ENCODE measurements around the gene FGF6. TPM values are rescaled to one million over a fixed set of nuclear protein-coding genes. Genes with fewer than 3 reads are reported as not detected.

Gene FGF6
- total and polyA plus RNA-seq, 9 of the 15 experiments (the other 6 are each of a cell fraction or from before 2014, with no cell fraction given) = 0.14 TPM; not detected in 8

DNA sequence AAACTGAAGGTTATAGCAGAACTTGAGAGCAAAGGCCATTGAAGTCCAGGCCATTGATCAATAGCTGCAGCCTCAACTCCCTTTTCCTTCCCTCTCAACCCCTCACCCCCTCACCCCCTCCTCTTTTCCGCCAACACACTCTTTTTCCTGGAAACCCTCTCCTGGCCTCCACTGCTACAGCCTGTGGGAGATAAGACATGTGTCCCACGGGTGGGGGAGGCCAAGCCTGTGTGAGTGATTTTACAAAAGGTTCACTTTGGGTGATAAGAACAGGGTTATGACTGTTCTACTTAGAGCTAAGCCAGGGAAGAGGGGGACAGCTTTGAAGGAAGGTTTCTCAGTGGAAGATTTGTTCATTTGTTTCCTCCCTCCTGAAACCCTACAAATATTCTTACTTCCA is 57.0 kb downstream of the FGF6 start (continued):
- TF ChIP-seq ERF (CRISPR knock-in tag; IDR thresholded peaks at IDR 0.05) = no peak
- TF ChIP-seq, protein P1, sequence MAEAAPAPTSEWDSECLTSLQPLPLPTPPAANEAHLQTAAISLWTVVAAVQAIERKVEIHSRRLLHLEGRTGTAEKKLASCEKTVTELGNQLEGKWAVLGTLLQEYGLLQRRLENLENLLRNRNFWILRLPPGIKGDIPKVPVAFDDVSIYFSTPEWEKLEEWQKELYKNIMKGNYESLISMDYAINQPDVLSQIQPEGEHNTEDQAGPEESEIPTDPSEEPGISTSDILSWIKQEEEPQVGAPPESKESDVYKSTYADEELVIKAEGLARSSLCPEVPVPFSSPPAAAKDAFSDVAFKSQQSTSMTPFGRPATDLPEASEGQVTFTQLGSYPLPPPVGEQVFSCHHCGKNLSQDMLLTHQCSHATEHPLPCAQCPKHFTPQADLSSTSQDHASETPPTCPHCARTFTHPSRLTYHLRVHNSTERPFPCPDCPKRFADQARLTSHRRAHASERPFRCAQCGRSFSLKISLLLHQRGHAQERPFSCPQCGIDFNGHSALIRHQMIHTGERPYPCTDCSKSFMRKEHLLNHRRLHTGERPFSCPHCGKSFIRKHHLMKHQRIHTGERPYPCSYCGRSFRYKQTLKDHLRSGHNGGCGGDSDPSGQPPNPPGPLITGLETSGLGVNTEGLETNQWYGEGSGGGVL (CRISPR knock-in tag; IDR thresholded peaks at IDR 0.05) = no peak
- TF ChIP-seq XRCC3 (IDR thresholded peaks at IDR 0.05) = no peak
- no peak for TF ChIP-seq DIDO1 (tag; IDR thresholded peaks at IDR 0.05; ENCODE audit: low read depth)
- TF ChIP-seq SMARCB1 (IDR thresholded peaks at IDR 0.05; ENCODE audit: insufficient read length, low read depth) = no peak
- peak; percentile 91 for TF ChIP-seq LEF1 (IDR thresholded peaks at IDR 0.05)
- TF ChIP-seq FOXJ3 (CRISPR knock-in tag; IDR thresholded peaks at IDR 0.05) = no peak
- no peak for TF ChIP-seq PRPF4 (IDR thresholded peaks at IDR 0.05; ENCODE audit: insufficient read depth, low read depth, low read length, poor library complexity, severe bottlenecking)
- TF ChIP-seq ZNF57 (CRISPR knock-in tag; IDR thresholded peaks at IDR 0.05) = no peak
- TF ChIP-seq GTF2E2 (tag; IDR thresholded peaks at IDR 0.05) = no peak
- TF ChIP-seq, protein P2, sequence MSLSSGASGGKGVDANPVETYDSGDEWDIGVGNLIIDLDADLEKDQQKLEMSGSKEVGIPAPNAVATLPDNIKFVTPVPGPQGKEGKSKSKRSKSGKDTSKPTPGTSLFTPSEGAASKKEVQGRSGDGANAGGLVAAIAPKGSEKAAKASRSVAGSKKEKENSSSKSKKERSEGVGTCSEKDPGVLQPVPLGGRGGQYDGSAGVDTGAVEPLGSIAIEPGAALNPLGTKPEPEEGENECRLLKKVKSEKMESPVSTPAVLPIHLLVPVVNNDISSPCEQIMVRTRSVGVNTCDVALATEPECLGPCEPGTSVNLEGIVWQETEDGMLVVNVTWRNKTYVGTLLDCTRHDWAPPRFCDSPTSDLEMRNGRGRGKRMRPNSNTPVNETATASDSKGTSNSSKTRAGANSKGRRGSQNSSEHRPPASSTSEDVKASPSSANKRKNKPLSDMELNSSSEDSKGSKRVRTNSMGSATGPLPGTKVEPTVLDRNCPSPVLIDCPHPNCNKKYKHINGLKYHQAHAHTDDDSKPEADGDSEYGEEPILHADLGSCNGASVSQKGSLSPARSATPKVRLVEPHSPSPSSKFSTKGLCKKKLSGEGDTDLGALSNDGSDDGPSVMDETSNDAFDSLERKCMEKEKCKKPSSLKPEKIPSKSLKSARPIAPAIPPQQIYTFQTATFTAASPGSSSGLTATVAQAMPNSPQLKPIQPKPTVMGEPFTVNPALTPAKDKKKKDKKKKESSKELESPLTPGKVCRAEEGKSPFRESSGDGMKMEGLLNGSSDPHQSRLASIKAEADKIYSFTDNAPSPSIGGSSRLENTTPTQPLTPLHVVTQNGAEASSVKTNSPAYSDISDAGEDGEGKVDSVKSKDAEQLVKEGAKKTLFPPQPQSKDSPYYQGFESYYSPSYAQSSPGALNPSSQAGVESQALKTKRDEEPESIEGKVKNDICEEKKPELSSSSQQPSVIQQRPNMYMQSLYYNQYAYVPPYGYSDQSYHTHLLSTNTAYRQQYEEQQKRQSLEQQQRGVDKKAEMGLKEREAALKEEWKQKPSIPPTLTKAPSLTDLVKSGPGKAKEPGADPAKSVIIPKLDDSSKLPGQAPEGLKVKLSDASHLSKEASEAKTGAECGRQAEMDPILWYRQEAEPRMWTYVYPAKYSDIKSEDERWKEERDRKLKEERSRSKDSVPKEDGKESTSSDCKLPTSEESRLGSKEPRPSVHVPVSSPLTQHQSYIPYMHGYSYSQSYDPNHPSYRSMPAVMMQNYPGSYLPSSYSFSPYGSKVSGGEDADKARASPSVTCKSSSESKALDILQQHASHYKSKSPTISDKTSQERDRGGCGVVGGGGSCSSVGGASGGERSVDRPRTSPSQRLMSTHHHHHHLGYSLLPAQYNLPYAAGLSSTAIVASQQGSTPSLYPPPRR (CRISPR knock-in tag; IDR thresholded peaks at IDR 0.05; ENCODE audit: borderline replicate concordance) = no peak
- TF ChIP-seq ZNF592 (IDR thresholded peaks at IDR 0.05) = no peak
- no peak for TF ChIP-seq ZNF239 (CRISPR knock-in tag; IDR thresholded peaks at IDR 0.05)
- TF ChIP-seq TCF7L2 (IDR thresholded peaks at IDR 0.05; ENCODE audit: low read depth, low read length) = no peak
- TF ChIP-seq ZNF146 (CRISPR knock-in tag; IDR thresholded peaks at IDR 0.05; ENCODE audit: unreplicated experiment) = no peak
- no peak for TF ChIP-seq YBX1 (IDR thresholded peaks at IDR 0.05)
- no peak for TF ChIP-seq SPI1 (IDR thresholded peaks at IDR 0.05; ENCODE audit: borderline replicate concordance, low read depth, low read length)
- peak; percentile 42 for TF ChIP-seq CREM (IDR thresholded peaks at IDR 0.05; ENCODE audit: low read depth)
